Retinal pigment epithelial cell (primary cell): ENCODE results near the gene PDHX.

Experiments used
- DNase-seq: peaks from one replicate; pipeline ENCODE4 v3.0.0-alpha.2; 2010; ENCODE audit warnings: low read depth
- H3K4me3 ChIP-seq: 2 replicates; pipeline ENCODE4 v1.5.1; 2011; ENCODE audit warnings: mild to moderate bottlenecking, low read length, control low read depth, moderate library complexity
- TF ChIP-seq, protein P1 (sequence below): conservative IDR thresholded peaks from 2 replicates; pipeline ENCODE4 v1.5.1; 2011; ENCODE audit warnings: low read depth, low read length, control low read depth, inconsistent platforms

The PDHX gene

DNA sequence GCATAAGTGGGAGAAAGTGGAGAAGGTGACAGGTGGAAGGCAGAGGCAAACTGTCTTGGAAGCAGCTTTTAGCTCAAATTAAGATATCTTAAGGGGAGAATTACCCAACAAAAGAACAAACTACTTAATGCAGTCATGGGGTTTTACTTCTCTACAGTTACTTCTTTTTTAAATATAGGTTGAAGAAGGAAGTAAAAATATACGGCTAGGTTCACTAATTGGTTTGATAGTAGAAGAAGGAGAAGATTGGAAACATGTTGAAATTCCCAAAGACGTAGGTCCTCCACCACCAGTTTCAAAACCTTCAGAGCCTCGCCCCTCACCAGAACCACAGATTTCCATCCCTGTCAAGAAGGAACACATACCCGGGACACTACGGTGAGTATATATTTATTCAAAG lies 40.8 kb downstream of the PDHX start:
- TF ChIP-seq, protein P1, sequence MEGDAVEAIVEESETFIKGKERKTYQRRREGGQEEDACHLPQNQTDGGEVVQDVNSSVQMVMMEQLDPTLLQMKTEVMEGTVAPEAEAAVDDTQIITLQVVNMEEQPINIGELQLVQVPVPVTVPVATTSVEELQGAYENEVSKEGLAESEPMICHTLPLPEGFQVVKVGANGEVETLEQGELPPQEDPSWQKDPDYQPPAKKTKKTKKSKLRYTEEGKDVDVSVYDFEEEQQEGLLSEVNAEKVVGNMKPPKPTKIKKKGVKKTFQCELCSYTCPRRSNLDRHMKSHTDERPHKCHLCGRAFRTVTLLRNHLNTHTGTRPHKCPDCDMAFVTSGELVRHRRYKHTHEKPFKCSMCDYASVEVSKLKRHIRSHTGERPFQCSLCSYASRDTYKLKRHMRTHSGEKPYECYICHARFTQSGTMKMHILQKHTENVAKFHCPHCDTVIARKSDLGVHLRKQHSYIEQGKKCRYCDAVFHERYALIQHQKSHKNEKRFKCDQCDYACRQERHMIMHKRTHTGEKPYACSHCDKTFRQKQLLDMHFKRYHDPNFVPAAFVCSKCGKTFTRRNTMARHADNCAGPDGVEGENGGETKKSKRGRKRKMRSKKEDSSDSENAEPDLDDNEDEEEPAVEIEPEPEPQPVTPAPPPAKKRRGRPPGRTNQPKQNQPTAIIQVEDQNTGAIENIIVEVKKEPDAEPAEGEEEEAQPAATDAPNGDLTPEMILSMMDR: no peak
- H3K4me3 ChIP-seq: no peak overlapping the region
- DNase-seq: no peak

DNA sequence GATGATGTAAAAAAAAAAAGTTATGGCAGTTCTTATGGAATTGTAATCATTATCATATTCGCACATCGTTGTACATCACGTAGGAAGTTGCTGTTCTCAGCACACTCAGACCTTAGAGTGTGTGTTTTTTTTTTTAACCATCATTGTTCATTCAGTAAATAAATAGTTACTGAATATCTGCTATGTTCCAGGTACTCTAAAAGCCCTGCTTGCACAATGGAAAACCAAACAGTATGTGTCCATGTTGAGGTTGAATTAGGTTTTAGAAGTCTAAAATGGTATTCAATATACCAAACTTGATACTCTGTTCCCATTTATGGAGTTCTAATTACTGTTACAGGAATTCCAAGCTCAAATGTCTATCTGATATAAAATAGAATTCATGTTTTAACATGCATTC lies 41.2 kb downstream of the PDHX start:
- H3K4me3 ChIP-seq: no peak overlapping the region
- TF ChIP-seq, protein P1: no peak
- DNase-seq: no peak

DNA sequence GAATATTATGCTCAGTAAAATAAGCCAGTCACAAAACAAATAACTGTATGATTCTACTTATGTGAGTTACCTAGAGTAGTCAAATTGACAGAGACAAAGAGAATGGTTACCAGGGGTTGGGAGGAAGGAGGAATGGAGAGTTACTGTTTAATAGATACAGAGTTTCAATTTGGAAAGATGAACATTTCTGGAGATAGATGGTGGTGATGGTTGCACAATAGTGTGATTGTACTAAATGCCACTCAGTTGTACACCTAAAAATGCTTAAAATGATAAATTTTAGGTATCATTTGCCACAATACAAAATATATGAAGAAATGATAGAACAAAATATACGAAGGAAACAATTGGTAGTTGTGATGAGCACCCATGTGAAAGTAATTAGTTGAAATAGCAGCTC lies 43.4 kb downstream of the PDHX start:
- no peak for DNase-seq
- H3K4me3 ChIP-seq: no peak overlapping the region
- TF ChIP-seq, protein P1: no peak

DNA sequence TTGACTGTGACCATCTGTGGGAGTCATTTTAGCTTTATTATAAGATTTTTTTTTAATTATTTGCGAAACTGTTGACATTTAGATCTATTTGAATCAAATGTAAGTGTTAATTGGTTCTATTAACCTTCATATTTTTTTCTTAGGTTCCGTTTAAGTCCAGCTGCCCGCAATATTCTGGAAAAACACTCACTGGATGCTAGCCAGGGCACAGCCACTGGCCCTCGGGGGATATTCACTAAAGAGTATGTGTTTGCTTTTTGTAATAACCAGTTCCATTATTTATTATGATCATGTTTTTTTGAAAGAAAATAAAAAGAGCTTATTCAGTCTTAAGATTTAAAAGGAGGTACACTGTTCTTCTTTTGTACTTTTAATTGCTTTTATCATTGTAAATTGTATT lies 43.9 kb downstream of the PDHX start:
- TF ChIP-seq, protein P1: no peak
- H3K4me3 ChIP-seq: no peak overlapping the region
- no peak for DNase-seq

DNA sequence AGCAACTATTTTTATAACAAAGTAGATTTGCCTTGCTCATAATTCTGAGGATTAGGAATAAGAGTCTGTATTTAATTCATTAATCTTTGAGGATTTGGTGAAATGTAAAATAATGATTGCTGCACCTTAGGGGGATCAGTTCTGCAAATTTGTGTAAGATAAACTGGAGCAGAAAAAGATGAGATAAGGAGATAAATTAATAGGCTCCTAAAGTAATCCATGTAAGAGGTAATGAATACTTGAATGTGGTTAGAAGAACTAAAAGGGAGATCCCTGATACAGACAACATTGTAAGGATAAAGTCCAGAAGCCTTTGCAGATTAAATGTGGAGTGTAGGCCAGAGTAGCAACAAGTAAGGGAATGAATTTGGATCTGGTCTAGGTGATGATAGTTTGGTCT lies 45.6 kb downstream of the PDHX start:
- TF ChIP-seq, protein P1: no peak
- H3K4me3 ChIP-seq: no peak overlapping the region
- DNase-seq: no peak

DNA sequence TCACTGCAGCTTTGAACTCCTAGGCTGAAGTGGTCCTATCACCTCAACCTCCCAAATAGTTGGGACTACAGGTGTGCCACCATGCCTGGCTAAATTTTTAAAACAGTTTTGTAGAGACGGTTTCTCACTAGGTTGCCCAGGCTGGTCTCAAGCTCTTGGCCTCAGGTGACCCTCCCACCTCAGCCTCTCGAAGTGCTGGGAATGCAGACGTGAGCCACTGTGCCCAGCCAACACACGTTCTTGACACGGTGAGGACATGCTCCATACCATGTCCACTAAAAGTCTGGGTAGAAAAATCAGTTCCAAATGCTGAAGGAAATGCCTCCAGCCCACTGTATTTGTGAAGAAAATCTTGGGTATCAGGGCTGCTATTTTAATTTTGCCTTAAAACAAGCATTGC lies 46.9 kb downstream of the PDHX start:
- TF ChIP-seq, protein P1: no peak
- DNase-seq: no peak
- H3K4me3 ChIP-seq: no peak overlapping the region

DNA sequence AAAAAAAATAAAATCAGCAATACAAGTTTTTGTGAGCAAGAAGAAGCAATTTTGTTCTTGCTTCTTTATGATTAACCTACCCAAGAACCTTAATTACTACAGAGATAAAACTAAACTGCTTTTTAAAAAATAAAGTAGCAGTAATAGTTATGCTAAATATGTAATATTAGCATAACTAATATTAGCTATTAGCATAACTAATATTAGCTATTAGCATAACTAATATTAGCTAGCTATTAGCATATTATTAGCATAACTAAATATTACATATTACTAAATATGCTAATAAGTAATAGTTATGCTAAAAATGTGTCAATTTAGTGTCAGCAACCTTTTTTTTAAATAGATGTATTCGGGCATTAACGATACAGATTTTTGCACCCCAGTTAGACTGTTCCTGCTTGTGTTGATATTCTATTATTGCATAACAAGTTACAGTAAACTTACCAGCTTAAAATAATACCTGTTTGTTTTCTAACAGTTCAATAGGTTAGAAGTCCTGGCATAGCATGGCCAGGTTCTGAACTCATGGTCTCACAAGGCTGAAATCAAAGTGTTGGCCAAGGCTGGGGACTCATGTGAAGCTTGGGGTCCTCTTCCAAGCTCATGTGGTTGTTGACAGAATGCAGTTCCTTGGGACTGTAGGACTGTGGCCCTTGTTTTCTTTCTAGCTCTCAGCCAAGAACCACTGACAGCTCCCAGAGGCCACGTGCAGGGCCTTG lies 48.4 kb downstream of the PDHX start:
- TF ChIP-seq, protein P1: no peak
- DNase-seq: no peak
- no peak overlapping the region for H3K4me3 ChIP-seq
